ENCODE results near the gene CHRNA7. TPM values are rescaled to one million over a fixed set of nuclear protein-coding genes. Genes with fewer than 3 reads are reported as not detected.
"Not testable (repeated sequence)": the region's sequence is repeated elsewhere in the genome, so short reads cannot be mapped to it uniquely, and the experiment has no call there.

The CHRNA7 gene
- total RNA-seq, 1 experiment from 2014 or later: 4.4 TPM

DNA sequence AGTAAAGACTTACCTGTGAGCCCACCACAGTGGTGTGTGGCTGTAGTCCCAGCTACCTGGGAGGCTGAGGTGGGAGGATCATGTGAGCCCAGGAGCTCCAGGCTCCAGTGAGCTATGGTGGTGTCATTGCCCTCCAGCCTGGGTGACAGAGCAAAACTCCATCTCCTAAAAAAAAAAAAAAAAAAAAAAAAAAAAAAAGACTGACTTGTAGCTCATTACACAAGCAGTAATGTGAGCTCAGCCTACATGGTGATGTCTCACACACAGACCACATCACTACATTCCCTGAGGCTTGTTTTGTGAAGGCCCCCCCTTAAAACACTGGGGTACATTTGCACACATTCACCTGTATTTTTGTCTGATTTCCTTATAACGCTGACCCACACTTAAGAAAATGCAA lies 134.4 kb downstream of the CHRNA7 start:
- H3K56ac ChIP-seq (ENCODE audit: insufficient read length, low read depth, low read length); H4K91ac ChIP-seq (ENCODE audit: insufficient read length, low read depth, low read length); H2BK120ac ChIP-seq (ENCODE audit: low read depth, low read length, poor library complexity, severe bottlenecking); H3K4me1 ChIP-seq (ENCODE audit: insufficient read depth, low read length); H3K4ac ChIP-seq (ENCODE audit: low read depth, low read length); H3K27me3 ChIP-seq (ENCODE audit: insufficient read depth, low read length); H3K4me2 ChIP-seq (ENCODE audit: insufficient read depth, insufficient read length, low read length); H2BK5ac ChIP-seq (ENCODE audit: insufficient read length, low read length); H3K27ac Mint-ChIP-seq; H2AFZ ChIP-seq (ENCODE audit: low read length); H3K23me2 ChIP-seq (ENCODE audit: insufficient read length, low read depth, low read length, poor library complexity, severe bottlenecking); H3K4me1 Mint-ChIP-seq; H3K18ac ChIP-seq (ENCODE audit: insufficient read length, low read depth, low read length); H3K9me3 Mint-ChIP-seq; H2AK5ac ChIP-seq (ENCODE audit: insufficient read length, low read length); H3K27ac ChIP-seq (ENCODE audit: insufficient read length, low read depth, low read length); H3K23ac ChIP-seq (ENCODE audit: insufficient read length, low read depth, low read length); H2BK12ac ChIP-seq (ENCODE audit: insufficient read length, low read depth, low read length); H2BK15ac ChIP-seq (ENCODE audit: low read depth, low read length); H3K79me1 ChIP-seq (ENCODE audit: insufficient read depth, low read depth, low read length, poor library complexity, severe bottlenecking); H2BK20ac ChIP-seq (ENCODE audit: low read depth, low read length, poor library complexity, severe bottlenecking); DNase-seq; H4K5ac ChIP-seq (ENCODE audit: insufficient read length, low read depth, low read length); H4K8ac ChIP-seq (replicated peaks; ENCODE audit: insufficient read length, low read depth, low read length); H3K9me3 ChIP-seq (ENCODE audit: control insufficient read depth, low read depth, low read length); H4K20me1 ChIP-seq (ENCODE audit: control insufficient read depth, insufficient read depth, insufficient read length); H3K14ac ChIP-seq (ENCODE audit: insufficient read depth, low read length); H3T11ph ChIP-seq (ENCODE audit: low read length); H3K9ac ChIP-seq (ENCODE audit: extremely low read depth, insufficient read length, low read length); H3K36me3 Mint-ChIP-seq (ENCODE audit: insufficient read depth in 1 of 3, low read depth in 3 of 3); H3K4me3 Mint-ChIP-seq; H3K27me3 Mint-ChIP-seq (ENCODE audit: low read depth); H3K79me2 ChIP-seq (ENCODE audit: insufficient read depth, low read length): not testable (repeated sequence)
- no CpG with 5 or more reads among the region's 1 CpG for WGBS (ENCODE audit: extremely low coverage, insufficient read length, low lambda C conversion rate)

DNA sequence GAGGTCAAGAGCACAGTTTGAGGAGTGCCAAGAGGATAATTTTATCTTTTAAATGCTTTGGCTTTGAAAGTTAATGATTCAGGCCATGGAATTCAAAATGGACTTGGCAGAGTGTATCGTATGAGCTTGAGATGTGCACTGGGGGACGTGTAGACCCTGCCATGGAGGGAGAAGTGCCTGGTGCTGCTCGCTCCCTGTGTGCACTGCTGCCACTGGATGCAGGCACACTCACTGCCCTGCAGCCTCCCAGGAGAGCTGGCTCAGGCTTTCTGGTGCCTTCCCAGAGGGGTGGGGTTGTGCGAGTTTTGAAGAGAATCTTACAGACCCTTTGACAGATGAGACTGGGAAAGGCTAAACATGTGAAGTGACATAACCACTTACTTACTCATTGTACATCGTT lies 135.5 kb downstream of the CHRNA7 start:
- not testable (repeated sequence) for H3K79me2 ChIP-seq (ENCODE audit: insufficient read depth, low read length); H4K5ac ChIP-seq (ENCODE audit: insufficient read length, low read depth, low read length); H2AFZ ChIP-seq (ENCODE audit: low read length); H3K4me3 Mint-ChIP-seq; H2BK15ac ChIP-seq (ENCODE audit: low read depth, low read length); H3K9me3 ChIP-seq (ENCODE audit: control insufficient read depth, low read depth, low read length); H3K23ac ChIP-seq (ENCODE audit: insufficient read length, low read depth, low read length); H3K14ac ChIP-seq (ENCODE audit: insufficient read depth, low read length); H4K20me1 ChIP-seq (ENCODE audit: control insufficient read depth, insufficient read depth, insufficient read length); DNase-seq; H3K9me3 Mint-ChIP-seq; H3K27me3 Mint-ChIP-seq (ENCODE audit: low read depth); H2BK120ac ChIP-seq (ENCODE audit: low read depth, low read length, poor library complexity, severe bottlenecking); H2AK5ac ChIP-seq (ENCODE audit: insufficient read length, low read length); H3K27ac Mint-ChIP-seq; H3K4me1 Mint-ChIP-seq; H2BK20ac ChIP-seq (ENCODE audit: low read depth, low read length, poor library complexity, severe bottlenecking); H3K4ac ChIP-seq (ENCODE audit: low read depth, low read length); H3K4me2 ChIP-seq (ENCODE audit: insufficient read depth, insufficient read length, low read length); H3T11ph ChIP-seq (ENCODE audit: low read length); H3K27ac ChIP-seq (ENCODE audit: insufficient read length, low read depth, low read length); H3K4me1 ChIP-seq (ENCODE audit: insufficient read depth, low read length); H4K91ac ChIP-seq (ENCODE audit: insufficient read length, low read depth, low read length); H3K23me2 ChIP-seq (ENCODE audit: insufficient read length, low read depth, low read length, poor library complexity, severe bottlenecking); H2BK5ac ChIP-seq (ENCODE audit: insufficient read length, low read length); H2BK12ac ChIP-seq (ENCODE audit: insufficient read length, low read depth, low read length); H3K27me3 ChIP-seq (ENCODE audit: insufficient read depth, low read length); H3K18ac ChIP-seq (ENCODE audit: insufficient read length, low read depth, low read length); H3K9ac ChIP-seq (ENCODE audit: extremely low read depth, insufficient read length, low read length); H4K8ac ChIP-seq (replicated peaks; ENCODE audit: insufficient read length, low read depth, low read length); H3K36me3 Mint-ChIP-seq (ENCODE audit: insufficient read depth in 1 of 3, low read depth in 3 of 3); H3K56ac ChIP-seq (ENCODE audit: insufficient read length, low read depth, low read length); H3K79me1 ChIP-seq (ENCODE audit: insufficient read depth, low read depth, low read length, poor library complexity, severe bottlenecking)
- no CpG with 5 or more reads among the region's 5 CpGs for WGBS (ENCODE audit: extremely low coverage, insufficient read length, low lambda C conversion rate)
